ENCODE data around the gene POR.

- no peak for TF ChIP-seq POLR2AphosphoS5 (IDR thresholded peaks at IDR 0.05)
- no peak for TF ChIP-seq CTCF (IDR thresholded peaks at IDR 0.05; ENCODE audit: poor library complexity, severe bottlenecking)
- no peak for TF ChIP-seq EZH2 (IDR thresholded peaks at IDR 0.05; ENCODE audit: borderline replicate concordance, insufficient read depth, low read length, poor library complexity, severe bottlenecking)
Observed at GRCh38 chr7:76022026-76022780, 107.2 kb downstream of the POR start.

All from neural cell (in vitro differentiated cells).